Colon (tissue), 2 donors: ENCODE results near the gene PPARGC1A.

Source experiments
- FAIRE-seq: peaks from 2 replicates; lab custom pipeline; 2012; peaks lifted over from hg19 to GRCh38; lab: Jason Lieb, UNC
- donor health status: control.
- donor health status: control.

The PPARGC1A gene

DNA sequence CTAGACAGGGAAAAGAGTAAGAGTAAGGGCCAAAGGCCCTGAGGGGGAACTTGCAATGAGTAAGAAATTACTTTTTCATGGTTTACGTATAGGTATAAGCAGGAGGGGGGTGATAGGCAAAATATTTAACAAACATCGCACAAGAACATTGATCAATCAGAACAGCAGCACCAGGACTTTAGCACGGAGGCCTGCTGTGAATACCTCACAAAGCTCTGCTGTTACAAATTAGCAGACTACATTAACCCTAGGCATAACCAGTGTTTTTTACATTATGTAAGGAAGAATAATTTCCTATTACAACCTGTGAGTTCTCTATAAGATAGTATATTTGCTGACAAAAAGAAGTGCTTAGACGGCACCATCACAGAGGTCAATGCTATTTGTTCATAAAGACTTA is 44.9 kb downstream of the PPARGC1A start:
- FAIRE-seq: no peak

DNA sequence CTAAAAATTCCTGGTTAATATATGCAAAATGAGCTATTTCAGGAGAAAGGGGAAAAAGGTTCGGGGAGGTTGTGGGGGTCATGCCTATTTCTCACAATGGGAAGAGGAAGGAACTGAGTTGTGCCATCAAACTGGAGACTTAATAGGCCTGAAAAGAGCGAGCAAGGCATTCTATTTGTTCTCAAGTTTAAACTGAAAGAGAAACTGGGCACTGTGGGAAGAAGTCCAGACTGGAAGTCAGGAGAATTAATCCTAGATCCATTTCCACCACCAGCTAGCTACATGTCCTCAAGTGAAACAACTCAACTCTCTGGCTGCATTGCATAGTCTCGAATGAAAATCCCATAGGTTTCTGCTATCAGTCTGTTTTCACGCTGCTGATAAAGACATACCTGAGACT is 50.6 kb downstream of the PPARGC1A start:
- FAIRE-seq: no peak

GRCh38 chr4:23838607-23839006 is 51.2 kb downstream of the PPARGC1A start:
- FAIRE-seq: no peak

DNA sequence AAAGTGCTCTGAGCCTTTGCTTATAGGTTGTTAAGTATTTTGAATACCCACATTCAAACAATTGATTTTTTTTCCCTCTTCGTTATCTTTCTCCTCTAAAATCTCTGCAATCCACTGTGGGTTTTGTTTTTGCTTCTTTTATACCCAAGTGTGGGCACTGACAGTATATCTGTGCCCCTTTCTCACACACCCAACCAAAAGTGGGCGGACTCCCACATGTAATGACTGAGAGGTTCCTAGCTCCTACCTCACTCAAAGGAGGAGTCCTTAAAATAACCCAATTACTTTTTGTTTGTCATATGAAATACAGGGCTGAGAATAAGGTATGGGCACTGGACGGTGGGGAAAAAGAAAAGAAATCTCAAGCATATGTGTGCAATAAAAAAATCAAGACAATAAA is 51.7 kb downstream of the PPARGC1A start:
- no peak for FAIRE-seq

GRCh38 chr4:23837371-23837770 is 52.5 kb downstream of the PPARGC1A start:
- no peak for FAIRE-seq

GRCh38 chr4:23835774-23836478 is 53.9 kb downstream of the PPARGC1A start:
- FAIRE-seq: no peak

- FAIRE-seq: no peak
Measured at GRCh38 chr4:23828779-23829178, 61.1 kb downstream of the PPARGC1A start.

- no peak for FAIRE-seq
Measured at GRCh38 chr4:23828020-23828715, 61.7 kb downstream of the PPARGC1A start.

- FAIRE-seq: no peak
Measured at GRCh38 chr4:23822181-23822580, 67.7 kb downstream of the PPARGC1A start.

GRCh38 chr4:23819041-23819511 is 70.8 kb downstream of the PPARGC1A start:
- no peak for FAIRE-seq

DNA sequence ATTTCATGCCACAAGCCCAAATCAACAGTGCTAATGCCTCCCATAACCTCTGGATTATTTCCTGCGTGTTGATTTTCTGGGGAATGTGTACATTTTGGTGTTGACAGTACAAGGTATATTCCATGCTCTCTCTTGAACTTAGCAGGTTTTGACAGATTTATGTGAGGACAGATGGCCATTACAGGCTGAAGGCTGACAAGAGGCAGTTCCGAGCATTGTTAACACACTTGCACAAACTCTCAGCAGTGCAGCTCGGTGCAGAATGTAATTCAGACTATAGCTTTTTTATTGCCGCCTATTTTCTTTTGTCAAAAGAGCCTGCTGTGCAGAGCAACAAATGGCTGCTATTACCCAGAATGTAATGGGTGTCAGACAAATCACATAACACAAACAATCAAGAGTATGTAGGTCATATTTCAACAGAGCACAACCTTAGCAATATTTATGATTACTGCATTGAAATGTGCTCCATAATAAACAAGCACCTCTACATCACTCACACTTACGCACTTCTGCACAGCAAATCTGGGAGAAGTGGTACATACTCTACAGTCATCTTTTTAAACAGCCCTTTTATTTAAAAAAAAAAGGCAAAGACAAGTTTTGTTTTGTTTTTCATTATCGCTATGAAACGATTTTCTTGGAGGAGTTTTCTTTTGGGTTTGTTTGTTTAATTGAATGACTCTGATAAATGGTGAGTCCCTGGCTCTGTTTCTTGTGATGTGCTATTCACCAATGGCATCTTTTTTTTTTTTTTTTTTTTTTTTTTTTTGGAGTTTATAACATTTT is 71.6 kb downstream of the PPARGC1A start:
- FAIRE-seq: no peak

DNA sequence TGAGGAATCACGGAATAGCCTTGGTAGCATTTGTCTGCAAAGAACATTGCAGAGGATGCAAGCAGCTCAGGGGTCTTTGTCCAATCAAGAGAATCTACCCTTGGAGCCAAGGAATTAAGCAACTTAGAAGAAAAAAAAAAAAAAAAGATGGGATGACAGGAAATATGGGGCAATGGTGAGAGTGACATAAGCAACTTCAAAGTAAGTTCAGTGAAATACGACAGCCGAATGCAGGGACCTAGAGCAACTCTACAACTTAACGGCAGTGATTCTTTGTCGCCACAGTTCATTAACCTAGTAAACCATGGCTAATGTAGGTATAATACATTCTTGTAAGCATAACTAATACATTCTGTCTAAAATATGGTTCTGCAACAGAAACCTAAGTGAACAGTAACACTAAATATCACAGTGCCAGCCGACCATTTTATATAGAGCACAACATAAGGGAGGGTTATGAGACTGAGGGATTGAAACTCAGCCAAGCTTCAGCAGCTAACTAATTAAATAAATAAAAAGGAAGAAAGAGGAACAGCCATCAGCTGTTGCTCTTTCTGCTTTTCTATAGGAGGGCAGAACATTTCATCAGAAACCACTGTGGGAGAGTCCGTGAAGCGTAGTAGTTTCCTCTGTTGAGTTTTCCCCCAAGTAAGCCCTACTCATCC is 74.7 kb downstream of the PPARGC1A start:
- FAIRE-seq: no peak

GRCh38 chr4:23814587-23814986 is 75.3 kb downstream of the PPARGC1A start:
- no peak for FAIRE-seq

DNA sequence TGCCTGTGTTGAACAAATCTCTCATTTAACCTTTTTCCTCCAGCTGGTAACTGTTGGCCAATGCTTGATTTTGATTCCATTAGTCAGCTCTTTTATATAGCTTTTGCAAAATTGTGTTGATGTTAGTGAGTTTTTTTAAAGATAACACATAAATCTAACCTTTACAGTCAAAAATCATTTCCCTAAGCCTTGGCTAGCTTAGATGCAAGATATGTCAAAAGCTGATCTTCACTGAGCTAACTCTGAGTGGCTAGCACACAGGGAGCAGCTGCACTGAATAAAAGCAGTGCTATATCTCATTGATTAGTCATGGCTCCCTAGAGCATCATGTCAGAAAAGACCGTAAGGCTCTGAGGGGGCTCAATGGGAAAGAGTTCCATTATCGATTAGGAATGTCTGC is 78.7 kb downstream of the PPARGC1A start:
- no peak for FAIRE-seq

DNA sequence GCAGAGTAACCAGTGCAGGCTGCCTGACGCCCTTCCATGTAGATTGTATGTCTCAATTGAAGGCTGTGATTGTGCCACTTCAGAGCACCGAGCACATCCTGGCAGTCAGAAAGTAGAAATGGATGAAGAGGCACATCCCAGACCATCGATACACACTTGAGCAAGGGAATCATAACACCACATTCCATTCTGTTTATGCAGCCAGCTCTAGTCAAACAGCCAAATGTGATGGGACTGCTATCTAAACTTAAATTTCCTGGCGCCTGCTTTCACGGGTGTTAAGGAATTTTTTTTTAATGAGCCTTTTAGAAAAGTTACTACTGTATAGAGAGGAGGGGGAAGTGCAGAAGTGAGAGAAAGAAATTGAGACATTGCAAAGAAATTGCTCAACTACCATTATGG is 84.4 kb downstream of the PPARGC1A start:
- FAIRE-seq: no peak

- FAIRE-seq: no peak
Measured at GRCh38 chr4:23789762-23790161, 100.1 kb downstream of the PPARGC1A start.

DNA sequence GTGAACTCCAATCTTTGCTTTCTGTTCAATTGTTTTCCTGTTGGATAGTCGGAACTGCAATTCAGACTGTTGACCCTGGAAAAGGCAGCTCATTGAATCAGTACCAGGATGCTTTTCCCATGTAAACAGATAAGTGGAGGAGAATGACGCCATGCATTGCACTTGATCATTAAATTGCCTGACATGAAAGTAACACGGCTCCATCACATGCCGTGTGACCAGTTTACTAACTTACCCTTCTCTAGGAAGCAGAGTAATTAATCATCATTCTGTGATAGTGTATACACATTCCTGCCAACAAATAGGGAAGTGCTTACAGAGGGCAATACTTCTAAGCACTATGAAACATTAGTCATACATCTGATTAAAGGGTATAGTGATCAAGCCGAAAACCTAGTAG is 101.4 kb downstream of the PPARGC1A start:
- FAIRE-seq: no peak

GRCh38 chr4:23788027-23788426 is 101.8 kb downstream of the PPARGC1A start:
- no peak for FAIRE-seq

- no peak for FAIRE-seq
Measured at GRCh38 chr4:23782778-23783437, 106.9 kb downstream of the PPARGC1A start.

DNA sequence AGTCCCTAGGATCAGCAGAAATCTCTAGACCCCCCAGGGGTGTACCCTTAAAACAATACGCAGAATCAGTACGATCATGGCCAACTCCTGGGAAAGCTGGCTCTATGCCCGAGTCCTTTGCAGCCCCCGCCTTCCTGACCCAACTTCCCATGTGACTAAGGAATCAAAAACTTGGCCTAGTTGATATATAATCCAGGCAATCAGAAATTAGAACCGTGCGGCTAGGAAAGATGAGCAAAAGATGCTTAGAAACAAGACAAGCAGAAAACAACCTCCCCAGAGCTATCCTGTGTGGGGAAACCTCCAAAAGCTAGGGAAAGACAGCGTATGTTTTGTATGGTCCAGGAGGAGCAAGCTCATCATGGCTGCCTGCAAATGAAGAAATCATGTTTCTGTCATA is 110.0 kb downstream of the PPARGC1A start:
- no peak for FAIRE-seq

GRCh38 chr4:23779422-23779821 is 110.4 kb downstream of the PPARGC1A start:
- FAIRE-seq: no peak

DNA sequence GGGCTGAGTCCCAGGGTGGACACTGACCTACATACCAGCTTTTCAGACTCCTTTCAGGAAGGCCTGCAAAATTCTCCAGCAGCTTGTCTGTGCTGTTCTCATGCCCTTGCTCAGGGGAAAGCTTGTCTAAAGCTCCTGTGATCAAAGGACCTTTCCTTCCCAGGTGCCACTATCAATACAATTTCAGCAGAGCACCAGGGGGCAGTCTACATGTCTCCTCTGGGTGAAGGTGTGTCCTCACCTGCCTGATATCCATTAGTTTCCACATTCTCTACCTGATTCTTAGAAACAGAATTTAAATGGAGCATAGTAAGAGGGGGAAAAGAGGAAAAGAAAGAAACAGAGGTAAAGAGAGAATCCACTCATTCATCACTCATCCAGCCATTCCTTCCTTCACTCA is 114.2 kb downstream of the PPARGC1A start:
- no peak for FAIRE-seq
